Mesenchymal stem cell (in vitro differentiated cells and primary cell): ENCODE data around the gene BRD4.

Source experiments
- DNase-seq: peaks from one replicate; pipeline ENCODE4 v3.0.0-alpha.2; 2013
- H2AFZ ChIP-seq: one replicate; pipeline ENCODE4 v1.6.1; 2013; ENCODE audit warnings: low read depth, mild to moderate bottlenecking, control low read depth, inconsistent platforms, low read length, moderate library complexity
- H2AK5ac ChIP-seq: 2 replicates; pipeline ENCODE4 v1.6.1; 2013; ENCODE audit warnings: low read length, moderate library complexity, mild to moderate bottlenecking, inconsistent platforms; ENCODE audit not compliant: severe bottlenecking
- H2BK120ac ChIP-seq: one replicate; pipeline ENCODE4 v1.6.1; 2013; ENCODE audit warnings: low read depth, mild to moderate bottlenecking, inconsistent platforms, low read length, moderate library complexity
- H2BK12ac ChIP-seq, 2 experiments: one replicate each; pipeline ENCODE4 v1.6.1; 2013; ENCODE audit warnings: inconsistent platforms in 2 of 2, low read length in 2 of 2, mild to moderate bottlenecking in 2 of 2, moderate library complexity in 2 of 2, control low read depth in 1 of 2
- H2BK15ac ChIP-seq: one replicate; pipeline ENCODE4 v1.6.1; 2013; ENCODE audit warnings: mild to moderate bottlenecking, low read depth, inconsistent platforms; ENCODE audit not compliant: poor library complexity, severe bottlenecking
- H2BK5ac ChIP-seq: 2 replicates; pipeline ENCODE4 v1.6.1; 2013; ENCODE audit warnings: low read depth, mild to moderate bottlenecking, low read length, control low read depth, inconsistent platforms; ENCODE audit not compliant: poor library complexity, severe bottlenecking
- H3K14ac ChIP-seq, 2 experiments: one replicate each; pipeline ENCODE4 v1.6.1; 2013; ENCODE audit warnings: inconsistent platforms in 2 of 2, low read length in 2 of 2, control low read depth in 1 of 2, mild to moderate bottlenecking in 1 of 2, moderate library complexity in 1 of 2
- H3K18ac ChIP-seq, 2 experiments: one replicate each; pipeline ENCODE4 v1.6.1; 2013; ENCODE audit warnings: inconsistent platforms in 2 of 2, low read length in 2 of 2, control low read depth in 1 of 2, low read depth in 1 of 2, mild to moderate bottlenecking in 1 of 2
- H3K23ac ChIP-seq, 2 experiments: one replicate each; pipeline ENCODE4 v1.6.1; 2013; ENCODE audit warnings: inconsistent platforms in 2 of 2, low read length in 2 of 2, mild to moderate bottlenecking in 2 of 2, moderate library complexity in 2 of 2, control low read depth in 1 of 2
- H3K27ac ChIP-seq: 2 replicates; pipeline ENCODE4 v1.5.1; 2013; ENCODE audit warnings: mild to moderate bottlenecking, moderate library complexity, low read length, control low read depth, inconsistent platforms; ENCODE audit not compliant: poor library complexity, severe bottlenecking
- H3K27me3 ChIP-seq, 2 experiments: 2 replicates each; pipeline versions ENCODE4 v1.6.1 to v1.7.0; 2013; ENCODE audit warnings: low read length in 2 of 2, mild to moderate bottlenecking in 2 of 2, moderate library complexity in 2 of 2, control low read depth in 1 of 2, inconsistent platforms in 1 of 2; ENCODE audit not compliant: control insufficient read depth in 1 of 2, insufficient read depth in 1 of 2
- H3K36me3 ChIP-seq, 2 experiments: 2 replicates each; pipeline versions ENCODE4 v1.6.1 to v1.7.0; 2013; ENCODE audit warnings: low read length in 2 of 2, control low read depth in 1 of 2, inconsistent platforms in 1 of 2, low read depth in 1 of 2, mild to moderate bottlenecking in 1 of 2; ENCODE audit not compliant: insufficient read depth in 2 of 2, control insufficient read depth in 1 of 2
- H3K4ac ChIP-seq, 2 experiments: one replicate each; pipeline ENCODE4 v1.6.1; 2013; ENCODE audit warnings: inconsistent platforms in 2 of 2, low read length in 2 of 2, mild to moderate bottlenecking in 2 of 2, moderate library complexity in 2 of 2, control low read depth in 1 of 2, low read depth in 1 of 2
- H3K4me1 ChIP-seq: 2 replicates; pipeline ENCODE4 v1.6.1; 2013; ENCODE audit warnings: low read depth, low read length, control low read depth; ENCODE audit not compliant: control insufficient read depth, insufficient read depth
- H3K4me2 ChIP-seq: 2 replicates; pipeline ENCODE4 v1.6.1; 2013; ENCODE audit warnings: low read length, mild to moderate bottlenecking, inconsistent platforms; ENCODE audit not compliant: poor library complexity, severe bottlenecking
- H3K4me3 ChIP-seq, 2 experiments: 2 replicates each; pipeline versions ENCODE4 v1.5.1 to v1.7.0; 2013; ENCODE audit warnings: low read length in 2 of 2, mild to moderate bottlenecking in 2 of 2, control low read depth in 1 of 2, low read depth in 1 of 2; ENCODE audit not compliant: insufficient read depth in 1 of 2
- H3K79me1 ChIP-seq: replicated peaks from 2 replicates; pipeline ENCODE4 v1.6.1; 2013; ENCODE audit warnings: mild to moderate bottlenecking, control low read depth, low read length, inconsistent platforms; ENCODE audit not compliant: poor library complexity, severe bottlenecking
- H3K9ac ChIP-seq: 2 replicates; pipeline ENCODE4 v1.7.0; 2013; ENCODE audit warnings: mild to moderate bottlenecking, low read length, moderate library complexity
- H3K9me3 ChIP-seq: 2 replicates; pipeline ENCODE4 v1.7.0; 2013; ENCODE audit warnings: mild to moderate bottlenecking, low read length; ENCODE audit not compliant: control insufficient read depth
- H4K8ac ChIP-seq: one replicate; pipeline ENCODE4 v1.6.1; 2013; ENCODE audit warnings: inconsistent platforms, mild to moderate bottlenecking, low read length, moderate library complexity
- H4K91ac ChIP-seq: one replicate; pipeline ENCODE4 v1.6.1; 2013; ENCODE audit warnings: mild to moderate bottlenecking, low read length, inconsistent platforms
- WGBS: methylation state at CpG from one replicate; pipeline ENCODE4 v1.1.7; 2013; ENCODE audit warnings: mixed read lengths; 5-methylcytosine and 5-hydroxymethylcytosine counted together

The BRD4 gene

GRCh38 chr19:15236886-15237285 lies 95.5 kb downstream of the BRD4 start:
- Histone ChIP-seq H4K91ac (no peak overlapping the region), H3K18ac (no peak overlapping the region), H3K27ac (no peak overlapping the region), H3K9ac (no peak overlapping the region), H3K27me3 (peaks cover 5 to 7% of the 10 kb centered on the region in 2 experiments), H3K4me2 (no peak overlapping the region), H3K9me3 (no peaks in the 10 kb centered on the region), H3K14ac (no peak overlapping the region), H3K4me3 (no peak overlapping the region), H3K4me1 (peaks cover 9% of the 10 kb centered on the region), H2BK15ac (no peak overlapping the region), H3K36me3 (peaks cover 65 to 73% of the 10 kb centered on the region in 2 experiments), H3K23ac (no peak overlapping the region), H3K4ac (no peak overlapping the region), H3K79me1 (peaks cover 52% of the 10 kb centered on the region), H2AFZ (no peak overlapping the region), H2BK12ac (no peak overlapping the region), H2BK120ac (no peak overlapping the region), H2BK5ac (no peak overlapping the region), H4K8ac (no peak overlapping the region), H2AK5ac (no peak overlapping the region)
- no peak for DNase-seq
- whole genome bisulfite sequencing: 100% methylated on average over 1 of the region's 9 CpGs

GRCh38 chr19:15235781-15236180 lies 96.6 kb downstream of the BRD4 start:
- 98% methylated on average over 2 of the region's 2 CpGs for WGBS
- Histone ChIP-seq H3K79me1 (peaks cover 44% of the 10 kb centered on the region), H3K4me2 (no peak overlapping the region), H2BK120ac (no peak overlapping the region), H3K9ac (no peak overlapping the region), H3K4me1 (peaks cover 9% of the 10 kb centered on the region), H3K27me3 (peaks cover 16 to 18% of the 10 kb centered on the region in 2 experiments), H2AFZ (no peak overlapping the region), H3K4me3 (no peak overlapping the region), H4K91ac (no peak overlapping the region), H3K18ac (no peak overlapping the region), H3K23ac (no peak overlapping the region), H3K9me3 (no peaks in the 10 kb centered on the region), H4K8ac (no peak overlapping the region), H3K27ac (no peak overlapping the region), H2BK15ac (no peak overlapping the region), H2BK12ac (no peak overlapping the region), H2AK5ac (no peak overlapping the region), H3K36me3 (peaks cover 57 to 67% of the 10 kb centered on the region in 2 experiments), H3K14ac (no peak overlapping the region), H3K4ac (no peak overlapping the region), H2BK5ac (no peak overlapping the region)
- DNase-seq: no peak

GRCh38 chr19:15234431-15235130 lies 97.8 kb downstream of the BRD4 start:
- no peak overlapping the region for H2BK12ac ChIP-seq
- H2BK5ac ChIP-seq: no peak overlapping the region
- DNase-seq: no peak
- H3K4me1 ChIP-seq: peaks cover 9% of the 10 kb centered on the region
- no peak overlapping the region for H2BK120ac ChIP-seq
- H4K8ac ChIP-seq: no peak overlapping the region
- no peak overlapping the region for H3K18ac ChIP-seq
- no peak overlapping the region for H2BK15ac ChIP-seq
- H2AFZ ChIP-seq: no peak overlapping the region
- H3K27me3 ChIP-seq: peaks cover 17 to 21% of the 10 kb centered on the region in 2 experiments
- H3K4ac ChIP-seq: no peak overlapping the region
- H4K91ac ChIP-seq: no peak overlapping the region
- no peak overlapping the region for H3K23ac ChIP-seq
- no peak overlapping the region for H2AK5ac ChIP-seq
- H3K27ac ChIP-seq: no peak overlapping the region
- H3K4me2 ChIP-seq: no peak overlapping the region
- 85% methylated on average over 9 of the region's 10 CpGs for WGBS
- no peak overlapping the region for H3K9ac ChIP-seq
- H3K79me1 ChIP-seq: peaks cover 32% of the 10 kb centered on the region
- no peak overlapping the region for H3K4me3 ChIP-seq
- H3K9me3 ChIP-seq: no peaks in the 10 kb centered on the region
- H3K36me3 ChIP-seq: peaks cover 45 to 57% of the 10 kb centered on the region in 2 experiments
- H3K14ac ChIP-seq: no peak overlapping the region

GRCh38 chr19:15231271-15231670 lies 101.1 kb downstream of the BRD4 start:
- no peak overlapping the region for H3K23ac ChIP-seq
- no peak overlapping the region for H2BK15ac ChIP-seq
- H4K8ac ChIP-seq: no peak overlapping the region
- H3K27ac ChIP-seq: no peak overlapping the region
- peaks cover 9% of the 10 kb centered on the region for H3K4me1 ChIP-seq
- 96% methylated on average over 10 of the region's 10 CpGs for WGBS
- no peak overlapping the region for H3K9ac ChIP-seq
- no peak overlapping the region for H2AK5ac ChIP-seq
- peaks cover 7% of the 10 kb centered on the region for H3K79me1 ChIP-seq
- H2AFZ ChIP-seq: no peak overlapping the region
- H4K91ac ChIP-seq: peak overlapping the region; percentile 47
- H2BK12ac ChIP-seq: no peak overlapping the region
- H2BK120ac ChIP-seq: no peak overlapping the region
- H3K18ac ChIP-seq: no peak overlapping the region
- no peak overlapping the region for H2BK5ac ChIP-seq
- peaks cover 17 to 21% of the 10 kb centered on the region in 2 experiments for H3K27me3 ChIP-seq
- no peak overlapping the region for H3K4me2 ChIP-seq
- no peak overlapping the region for H3K14ac ChIP-seq
- no peak overlapping the region for H3K4me3 ChIP-seq
- DNase-seq: no peak
- no peak overlapping the region for H3K4ac ChIP-seq
- H3K9me3 ChIP-seq: no peaks in the 10 kb centered on the region
- peaks cover 16 to 37% of the 10 kb centered on the region in 2 experiments for H3K36me3 ChIP-seq
